Activated CD4-positive, alpha-beta T cell treated with anti-CD3 and anti-CD28 coated beads, Interleukin-2, amount 50 U/mL, for 48 hours (primary cell): ENCODE measurements around the gene DAPK2.

Source experiments
- DNase-seq, 2 experiments: peaks; one replicate each; pipeline ENCODE4 v3.0.0-alpha.2; 2020

DAPK2 gene

DNA sequence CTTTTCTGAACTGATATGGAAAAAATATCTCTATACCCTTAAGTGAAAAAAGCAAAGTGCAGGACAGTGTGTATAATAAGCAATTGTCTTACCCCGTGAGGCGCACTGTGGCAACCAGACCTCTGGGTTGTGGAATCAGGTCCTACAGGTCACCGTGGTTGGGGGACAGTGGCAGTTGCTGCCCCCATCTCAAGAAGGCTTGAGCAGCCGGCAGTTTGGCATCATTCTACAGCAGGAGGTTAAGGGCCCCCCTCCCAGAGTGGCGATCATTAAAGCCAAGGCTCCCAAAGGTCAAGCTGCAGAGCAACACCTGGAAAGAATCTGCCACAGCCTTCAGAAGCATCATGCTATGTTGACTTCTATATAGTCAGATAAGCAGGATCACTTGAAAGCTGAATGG lies 156.5 kb downstream of the DAPK2 start:
- no peak for DNase-seq

- no peak for DNase-seq
These were observed 157.5 kb downstream of the DAPK2 start for GRCh38 chr15:63888823-63889222.

DNA sequence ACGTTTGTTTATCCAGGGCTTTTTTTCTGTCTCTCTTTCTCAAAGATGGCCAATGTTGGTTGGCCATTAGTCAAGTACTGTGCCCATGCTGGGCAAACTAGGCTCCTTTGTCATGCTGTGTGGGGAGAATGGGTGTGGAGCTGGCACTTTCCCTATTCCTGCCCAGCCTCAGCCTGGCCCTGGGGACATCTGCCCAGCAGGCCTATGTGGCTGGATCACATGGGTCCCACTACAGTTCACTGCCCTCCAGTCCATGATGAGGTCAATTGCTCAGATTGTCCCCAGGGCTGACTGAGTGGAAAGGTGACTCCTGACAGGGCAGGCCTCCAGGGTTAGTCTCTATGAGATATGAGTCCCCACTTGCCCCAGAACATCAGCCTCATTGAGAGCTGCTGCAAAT lies 158.1 kb downstream of the DAPK2 start:
- no peak for DNase-seq

DNA sequence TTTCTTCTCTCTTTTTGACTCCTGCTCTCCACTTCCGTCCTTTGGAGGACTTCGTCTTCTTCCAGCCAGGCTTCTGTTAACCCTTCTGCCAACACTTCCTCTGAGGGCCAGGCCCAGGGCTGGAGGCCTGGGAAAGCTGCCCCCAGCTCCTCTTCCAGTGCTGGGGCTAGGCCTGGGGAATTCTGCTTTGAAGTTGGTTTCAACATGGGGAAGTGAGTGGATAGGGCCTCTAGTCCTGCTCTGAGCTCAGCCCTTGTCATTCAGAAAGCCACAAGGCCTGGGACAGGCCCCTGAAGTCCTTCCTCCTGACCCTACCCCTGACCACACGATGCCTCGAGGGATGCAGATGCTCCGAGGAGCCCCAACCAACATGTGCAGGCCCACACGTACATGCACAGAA lies 158.7 kb downstream of the DAPK2 start:
- DNase-seq: no peak

DNA sequence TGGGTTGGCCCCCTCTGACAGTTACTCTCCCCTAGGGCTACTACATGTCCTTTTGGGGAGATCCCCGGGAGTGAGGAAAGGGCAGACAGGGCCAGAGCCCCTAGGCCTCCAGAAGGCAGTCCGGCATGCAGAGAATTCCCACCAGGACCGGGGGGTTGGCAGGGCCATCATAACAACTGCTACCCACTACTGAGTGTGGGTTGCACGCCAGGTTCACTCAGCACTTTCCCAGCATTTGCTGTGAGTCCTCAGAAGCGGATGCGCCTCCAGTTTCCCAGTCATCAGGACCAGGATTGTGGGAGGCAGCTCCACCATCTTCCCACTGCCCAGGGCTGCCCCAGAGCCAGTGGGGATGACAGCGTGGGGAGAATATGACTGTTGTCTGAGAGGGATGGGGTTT lies 161.3 kb downstream of the DAPK2 start:
- no peak for DNase-seq

- DNase-seq: no peak
These were observed 164.9 kb downstream of the DAPK2 start for GRCh38 chr15:63881431-63881830.

DNA sequence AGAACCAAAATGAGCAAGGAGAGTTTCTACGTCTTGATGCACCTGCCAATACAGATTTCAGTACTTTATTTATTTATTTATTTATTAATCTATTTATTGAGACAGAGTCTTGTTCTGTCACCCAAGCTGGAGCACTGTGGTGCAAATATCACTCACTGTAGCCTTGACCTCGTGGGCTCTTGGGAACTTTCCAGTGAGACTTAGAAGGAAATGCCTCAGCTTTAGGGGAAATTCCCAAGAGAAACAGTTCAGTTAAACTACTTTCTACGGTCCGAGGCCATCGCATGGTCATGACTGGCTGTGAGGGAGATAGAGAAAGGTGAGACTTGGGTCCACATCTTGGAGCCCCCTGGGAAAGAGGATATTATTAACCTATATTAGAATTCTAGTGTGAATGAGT lies 165.5 kb downstream of the DAPK2 start:
- DNase-seq: no peak

DNA sequence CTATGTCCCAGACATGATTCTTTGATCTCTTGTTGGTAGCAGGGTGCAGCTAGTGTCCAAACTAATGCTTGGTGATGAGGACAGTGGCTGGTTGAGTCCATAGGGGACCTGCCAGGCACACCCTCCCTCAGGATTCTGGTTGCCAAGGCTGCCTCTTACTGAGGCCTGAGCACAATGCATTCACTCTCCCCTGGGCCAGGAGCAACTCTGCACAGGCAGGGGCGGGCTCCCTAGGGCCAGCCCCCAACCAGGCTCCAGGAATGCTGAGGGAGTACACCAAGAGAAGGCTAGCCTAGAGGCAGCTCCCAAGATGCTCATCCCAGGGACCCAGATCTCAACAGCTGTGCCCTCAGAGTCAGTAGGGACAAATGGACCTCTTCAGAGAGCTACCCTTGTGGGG lies 166.3 kb downstream of the DAPK2 start:
- DNase-seq: no peak

DNA sequence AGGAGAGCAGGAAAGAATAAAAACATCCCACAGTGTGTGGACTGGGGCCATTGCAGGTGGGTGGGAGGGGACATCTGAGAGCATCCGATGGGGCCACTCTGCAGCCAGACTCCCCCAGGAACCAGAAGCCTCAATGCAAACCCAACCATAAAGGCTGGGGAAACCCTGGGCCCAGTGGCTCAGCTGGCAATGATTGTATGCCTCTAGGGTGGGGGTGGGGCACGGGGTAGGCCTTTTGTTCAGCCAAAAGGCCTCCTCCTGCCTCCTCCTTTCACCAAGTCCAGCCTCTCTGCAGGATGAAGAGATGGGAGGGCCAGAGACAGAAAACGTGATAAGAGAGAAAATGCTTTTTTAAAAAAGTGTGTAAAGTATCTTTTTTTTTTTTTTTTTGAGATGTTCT lies 167.1 kb downstream of the DAPK2 start:
- no peak for DNase-seq

DNA sequence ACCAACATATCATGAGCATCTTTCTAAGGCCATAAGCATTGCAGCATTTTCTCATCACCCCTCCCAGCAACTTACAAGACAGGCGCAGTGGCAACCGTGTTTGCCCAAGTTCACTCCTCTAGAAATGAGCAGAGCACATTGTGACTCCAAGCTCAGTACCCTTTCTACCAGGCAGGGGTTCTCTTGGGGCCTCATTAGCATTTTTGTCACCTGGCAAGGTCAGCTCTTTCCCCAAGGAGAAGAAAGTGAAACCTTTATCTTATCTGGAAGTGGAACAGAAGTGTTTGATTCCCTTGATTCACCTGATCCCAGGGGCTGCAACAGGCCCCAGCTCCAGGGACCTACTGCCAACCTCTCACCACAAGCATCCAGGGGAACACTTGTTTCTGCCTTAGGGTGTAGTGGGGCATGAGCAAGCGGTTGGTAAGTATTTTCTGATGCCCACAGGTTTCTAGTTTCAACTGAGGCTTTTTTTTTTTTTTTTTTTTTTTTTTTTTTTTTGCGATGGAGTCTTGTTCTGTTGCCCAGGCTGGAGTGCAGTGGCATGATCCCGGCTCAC lies 168.5 kb downstream of the DAPK2 start:
- DNase-seq: no peak

DNA sequence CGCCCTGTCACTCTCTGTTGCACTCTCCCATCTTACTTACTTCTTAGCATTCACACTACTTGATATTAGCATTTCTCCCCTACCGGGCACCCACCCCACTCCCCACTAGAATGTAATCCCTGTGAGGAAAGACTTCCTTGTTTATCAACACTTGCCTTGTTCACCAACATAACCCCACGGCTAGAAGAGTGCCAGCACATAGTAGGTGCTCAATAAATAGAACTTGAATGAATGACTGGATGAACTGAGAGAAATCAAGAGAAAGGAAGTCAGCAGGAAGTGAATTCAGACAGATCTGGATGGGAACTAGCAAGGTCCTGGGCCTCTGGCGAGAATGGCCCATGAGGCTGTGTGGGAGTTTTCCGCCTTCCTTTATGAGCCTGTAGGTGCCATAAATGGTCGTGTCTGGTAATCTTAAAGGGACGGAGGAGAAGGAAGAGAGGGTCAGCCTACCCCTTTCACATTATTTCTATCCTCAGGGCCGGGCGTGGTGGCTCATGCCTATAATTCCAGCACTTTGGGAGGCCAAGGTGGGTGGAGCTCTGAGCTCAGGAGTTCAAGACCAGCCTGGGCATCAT lies 170.1 kb downstream of the DAPK2 start:
- DNase-seq: no peak

DNA sequence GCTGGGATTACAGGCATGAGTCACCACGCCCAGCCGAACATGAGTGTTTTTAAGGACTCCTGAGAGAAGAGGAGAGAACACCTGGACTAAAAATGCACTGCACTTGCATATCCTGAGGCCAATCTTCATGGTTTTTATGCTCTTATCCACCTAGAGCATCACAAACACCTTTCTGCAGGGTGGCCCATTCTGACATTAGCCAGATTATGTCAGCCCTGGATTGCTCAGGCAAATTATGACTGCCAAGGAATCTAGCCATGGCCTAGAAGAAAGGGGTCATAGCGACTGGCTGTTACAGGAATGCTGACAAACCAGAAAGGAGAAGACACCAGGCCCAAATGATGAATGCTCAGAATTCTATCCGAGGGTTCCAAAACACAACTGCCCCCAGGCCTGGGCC lies 171.7 kb downstream of the DAPK2 start:
- DNase-seq: no peak

DNA sequence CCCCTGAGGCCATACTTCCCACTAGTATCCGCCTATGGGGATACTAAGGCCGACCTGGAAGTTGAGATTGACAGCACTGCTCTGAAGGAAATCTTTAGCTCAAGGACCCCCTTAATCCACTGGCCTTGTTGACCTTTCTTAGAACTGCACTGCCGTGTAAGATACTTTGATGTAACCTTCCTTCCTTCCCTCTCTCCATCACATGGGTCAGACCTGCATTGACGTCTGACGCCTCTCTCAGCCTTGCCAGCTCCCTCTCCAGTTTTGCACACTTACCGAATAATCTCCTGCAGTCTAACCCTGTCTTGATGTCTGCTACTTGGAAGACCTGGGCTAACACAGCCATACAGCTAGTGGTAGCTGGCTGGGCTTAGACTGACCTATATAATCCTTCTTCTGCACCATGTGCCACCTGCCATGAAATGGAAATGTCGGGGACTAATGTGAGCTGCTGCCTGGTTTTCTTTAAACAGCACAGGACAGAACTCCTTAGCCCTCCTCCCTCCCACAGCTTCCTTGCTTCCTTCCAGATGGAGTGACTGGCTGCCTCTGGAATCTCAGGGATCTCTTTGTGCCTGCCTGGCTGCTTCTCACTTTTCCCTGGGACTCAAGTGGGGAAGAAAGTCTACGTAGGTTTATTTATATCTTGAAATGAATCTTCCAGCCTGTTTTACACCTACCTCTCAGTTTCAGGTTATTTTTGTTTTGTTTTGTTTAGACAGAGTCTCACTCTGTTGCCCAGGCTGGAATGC lies 173.3 kb downstream of the DAPK2 start:
- no peak for DNase-seq

GRCh38 chr15:63870487-63871209 lies 175.6 kb downstream of the DAPK2 start:
- DNase-seq: no peak

- no peak for DNase-seq
These were observed 176.3 kb downstream of the DAPK2 start for GRCh38 chr15:63870043-63870394.

DNA sequence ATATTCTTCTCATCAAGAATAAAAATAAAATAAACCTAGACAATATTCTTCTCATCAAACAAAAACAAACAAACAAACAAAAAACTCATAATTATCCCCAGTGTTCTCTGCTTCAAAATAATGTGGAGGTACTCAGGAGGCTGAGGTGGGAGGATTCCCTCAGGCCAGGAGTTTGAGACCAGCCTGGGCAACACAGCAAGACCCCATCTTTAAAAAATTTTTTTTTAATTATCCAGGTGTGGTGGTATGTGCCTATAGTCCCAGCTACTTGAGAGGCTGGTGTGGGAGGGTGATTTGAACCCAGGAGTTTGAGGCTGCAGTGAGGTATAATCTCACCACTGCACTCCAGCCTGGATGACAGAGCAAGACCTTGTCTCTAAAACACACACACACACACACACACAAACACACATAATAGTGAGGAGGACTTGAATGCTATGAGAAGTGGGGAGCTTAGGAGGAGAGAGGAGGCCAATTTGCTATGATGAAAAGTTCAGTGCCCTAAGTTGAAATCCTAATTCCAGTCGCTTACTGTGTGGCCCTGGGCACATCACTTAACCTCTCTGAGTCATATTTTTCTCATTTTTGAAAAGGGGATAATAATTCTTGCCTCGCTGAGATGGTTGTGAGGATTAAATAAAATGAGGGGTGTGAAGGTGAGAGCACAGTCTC lies 176.8 kb downstream of the DAPK2 start:
- no peak for DNase-seq

DNA sequence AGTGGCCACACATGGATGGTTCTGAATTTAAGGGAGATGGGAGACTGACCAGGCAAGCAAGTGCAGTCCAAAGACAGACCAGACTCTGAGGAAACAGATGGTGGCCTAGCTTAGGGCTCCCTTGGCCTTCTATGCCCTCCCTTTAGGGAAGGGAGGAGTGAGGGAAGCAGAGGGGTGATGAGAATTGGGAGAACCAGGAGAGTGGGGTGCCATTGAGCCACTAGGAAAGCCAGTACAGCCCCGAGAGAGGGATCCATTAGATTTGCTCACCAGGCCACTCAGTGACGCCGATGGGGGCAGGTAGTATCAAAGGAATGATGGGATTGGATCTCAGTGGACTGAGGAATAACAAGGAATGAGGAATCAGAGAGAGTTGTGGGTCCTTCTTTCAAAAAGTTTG lies 182.1 kb downstream of the DAPK2 start:
- DNase-seq: no peak

DNA sequence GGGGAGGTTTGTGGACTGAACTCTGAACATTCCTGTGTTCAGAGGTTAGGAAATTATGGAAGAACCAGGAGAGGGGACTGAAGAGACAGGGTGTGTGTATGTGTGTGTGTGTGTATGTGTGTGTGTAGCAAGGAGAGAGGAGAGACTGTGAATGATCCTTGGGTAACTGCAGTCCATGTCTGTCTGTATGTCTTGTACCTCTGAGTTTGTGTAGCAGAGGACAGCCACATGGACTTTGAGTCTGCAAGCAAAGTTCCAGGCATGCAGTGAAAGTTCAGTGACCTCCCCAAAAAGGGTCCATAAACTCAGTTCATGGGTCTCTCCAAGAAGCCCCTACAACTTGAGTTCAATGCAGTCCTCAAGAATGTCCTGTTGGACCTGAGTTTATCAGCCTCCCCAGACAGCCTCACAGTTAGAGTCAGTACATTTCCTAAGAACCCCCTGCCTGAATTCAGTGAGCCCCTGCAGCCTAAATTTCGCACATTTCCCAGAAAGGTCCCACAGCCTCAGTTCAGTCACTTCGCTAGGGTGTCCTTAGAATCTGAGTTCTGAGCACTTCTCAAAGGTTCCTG lies 184.3 kb downstream of the DAPK2 start:
- no peak for DNase-seq

GRCh38 chr15:63860555-63860954 lies 185.7 kb downstream of the DAPK2 start:
- DNase-seq: no peak

DNA sequence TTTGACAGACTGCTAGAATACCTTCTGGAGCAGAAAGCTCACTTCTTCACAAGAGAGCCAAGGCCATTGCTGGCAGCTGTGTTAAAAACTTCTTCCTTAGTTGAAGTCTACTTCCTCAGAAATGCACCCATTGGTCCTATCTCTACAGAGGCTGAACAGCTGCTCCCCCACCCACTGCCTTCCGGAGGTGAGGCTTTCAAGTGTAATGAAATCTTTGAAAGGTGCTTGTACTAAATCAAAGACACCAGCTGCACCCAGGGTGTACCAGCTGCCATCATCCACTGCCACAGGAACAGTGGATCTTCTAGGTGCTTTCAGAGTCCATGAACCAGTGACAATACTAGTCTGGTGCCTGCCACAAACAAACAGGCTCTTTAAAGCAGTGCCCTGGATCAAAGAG lies 186.1 kb downstream of the DAPK2 start:
- DNase-seq: peak; percentile 40 to 53

DNA sequence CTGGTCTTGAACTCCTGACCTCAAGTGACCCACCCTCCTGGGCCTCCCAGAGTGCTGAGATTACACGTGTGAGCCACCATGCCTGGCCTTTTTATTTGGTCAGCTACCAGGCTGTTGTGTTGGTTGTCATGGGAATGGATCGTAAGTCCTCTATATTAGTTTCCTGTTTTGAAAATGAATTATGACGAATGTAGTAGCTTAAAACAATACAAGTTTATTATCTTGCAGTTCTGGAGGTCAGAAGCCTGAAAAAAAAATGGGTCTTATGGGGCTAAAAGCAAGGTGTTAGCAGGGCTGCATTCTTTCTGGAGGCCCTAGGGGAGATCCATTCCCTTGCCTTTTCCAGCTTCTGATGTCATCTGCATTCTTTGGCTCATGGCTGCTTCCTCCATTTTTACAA lies 187.4 kb downstream of the DAPK2 start:
- DNase-seq: no peak

DNA sequence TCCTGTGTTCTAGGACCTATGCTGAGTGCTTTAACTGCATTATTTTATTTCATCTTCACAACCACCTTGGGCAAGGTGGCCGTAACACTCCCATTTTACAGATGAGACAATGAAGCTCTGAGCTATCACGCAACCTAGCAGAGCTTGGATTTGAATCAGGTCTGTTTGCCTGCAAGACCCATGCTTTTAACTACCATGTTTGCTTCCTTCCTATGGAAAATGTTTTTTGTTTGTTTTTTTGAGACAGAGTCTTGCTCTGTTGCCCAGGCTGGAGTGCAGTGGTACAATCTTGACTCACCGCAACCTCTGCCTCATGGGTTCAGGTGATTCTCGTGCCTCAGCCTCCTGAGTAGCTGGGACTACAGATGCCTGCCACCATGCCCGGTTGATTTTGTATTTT lies 187.8 kb downstream of the DAPK2 start:
- DNase-seq: no peak

DNA sequence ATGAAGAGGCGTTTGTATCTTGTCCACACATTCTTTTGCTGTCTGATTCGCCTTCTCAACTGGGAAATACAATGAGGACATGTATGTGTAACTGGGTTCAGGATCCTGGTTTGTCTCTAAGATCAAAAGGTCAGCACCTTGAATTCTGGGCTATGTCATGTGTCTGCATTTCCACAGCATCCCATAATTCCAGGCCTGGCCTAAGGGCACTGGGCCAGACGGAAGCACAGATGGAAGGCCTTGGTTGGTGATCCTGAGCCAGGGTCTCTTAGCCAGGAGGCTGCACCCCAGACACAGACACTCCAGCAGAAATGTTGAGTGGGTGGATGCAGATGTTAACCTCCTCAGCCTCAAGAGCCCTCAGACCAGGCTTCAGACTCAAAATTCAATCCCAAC lies 188.8 kb downstream of the DAPK2 start:
- DNase-seq: no peak
